KOPT-K1 (cell line): ENCODE measurements around the gene TRIO.

ENCODE experiments used
- H3K27ac ChIP-seq: fragments of 200-600 bp; sonication (generic); 2 replicates; pipeline ENCODE4 v1.5.1; 2016; ENCODE audit warnings: antibody characterized with exemption, mild to moderate bottlenecking, low read depth, low read length; ENCODE audit not compliant: poor library complexity, severe bottlenecking
- H3K36me3 ChIP-seq: fragments of 200-600 bp; sonication (generic); 2 replicates; pipeline ENCODE4 v1.5.1; 2017; ENCODE audit warnings: antibody characterized with exemption, mild to moderate bottlenecking, low read length, moderate library complexity; ENCODE audit not compliant: insufficient read depth
- H3K9me3 ChIP-seq: fragments of 200-600 bp; sonication (generic); 2 replicates; pipeline ENCODE4 v1.5.1; 2017; ENCODE audit warnings: antibody characterized with exemption, low read length, mild to moderate bottlenecking; ENCODE audit not compliant: insufficient read depth, poor library complexity, severe bottlenecking

Gene TRIO

DNA sequence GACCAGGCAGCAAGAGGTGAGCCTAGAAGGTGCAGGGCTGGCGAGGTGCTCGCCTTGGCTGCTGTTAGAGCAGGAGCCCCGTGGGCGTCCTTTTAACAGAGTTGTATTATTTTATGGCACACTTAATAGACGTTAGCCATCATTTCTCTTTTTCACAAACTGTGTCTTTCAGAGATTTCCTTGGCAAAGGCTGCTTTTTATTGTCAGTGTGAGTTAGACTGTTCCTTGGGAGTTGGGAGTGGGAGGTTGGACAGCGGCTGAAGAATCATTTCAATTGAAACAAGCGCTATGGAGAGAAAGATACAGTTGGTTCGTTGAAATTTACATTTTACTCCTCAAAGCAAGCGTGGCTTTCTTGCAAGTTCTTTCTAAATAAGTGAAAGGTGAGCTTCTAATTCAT lies 133.2 kb downstream of the TRIO start:
- Histone ChIP-seq H3K9me3 (no peaks in the 10 kb centered on the region), H3K27ac (no peak overlapping the region)

DNA sequence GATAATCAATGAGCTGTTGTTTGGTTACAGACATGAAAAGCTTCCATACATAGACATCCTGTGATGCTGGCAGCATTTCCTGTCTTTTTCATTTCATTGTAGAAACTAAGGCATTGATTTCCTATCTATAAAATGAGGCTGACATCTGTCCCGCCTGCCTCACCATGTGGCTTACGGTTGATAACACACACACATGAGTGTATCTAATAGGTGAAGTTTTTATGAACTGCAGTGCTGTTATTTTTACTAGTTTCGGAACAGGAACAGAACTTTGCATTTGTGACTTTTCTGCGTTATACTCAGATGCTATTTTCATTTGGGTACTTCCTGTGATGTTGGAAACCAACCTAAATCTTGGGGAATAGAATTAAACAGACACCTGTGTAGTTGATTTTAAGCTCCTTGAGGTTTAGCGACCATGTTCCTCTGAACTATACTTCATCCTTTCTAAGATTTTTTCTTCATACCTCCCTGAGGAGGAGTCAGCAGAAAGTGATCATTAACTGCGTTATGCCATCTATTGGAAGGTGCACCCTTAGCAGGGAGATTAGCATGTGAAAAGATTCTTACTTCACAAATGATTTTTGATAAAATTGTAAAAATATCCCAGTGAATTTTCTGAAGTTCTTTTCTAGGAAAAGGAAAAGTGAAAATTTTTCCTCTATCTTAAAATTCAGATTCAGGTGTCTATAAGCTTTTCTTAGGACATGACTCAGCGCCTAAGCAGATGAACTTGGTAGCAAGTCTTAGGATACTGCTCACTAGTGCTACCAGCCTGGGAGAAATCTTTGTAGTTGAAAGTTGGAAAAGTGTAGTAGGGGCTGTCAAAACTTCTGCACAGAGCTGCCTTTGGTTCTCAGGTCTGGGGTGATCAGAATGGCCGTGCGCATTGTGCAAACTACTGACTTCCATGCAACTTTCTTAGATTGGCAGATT lies 134.5 kb downstream of the TRIO start:
- Histone ChIP-seq H3K9me3 (no peaks in the 10 kb centered on the region), H3K27ac (no peak overlapping the region), H3K36me3 (no peaks in the 10 kb centered on the region)

More for the DNA sequence above, 133.2 kb downstream of the TRIO start:
- no peaks in the 10 kb centered on the region for H3K36me3 ChIP-seq

DNA sequence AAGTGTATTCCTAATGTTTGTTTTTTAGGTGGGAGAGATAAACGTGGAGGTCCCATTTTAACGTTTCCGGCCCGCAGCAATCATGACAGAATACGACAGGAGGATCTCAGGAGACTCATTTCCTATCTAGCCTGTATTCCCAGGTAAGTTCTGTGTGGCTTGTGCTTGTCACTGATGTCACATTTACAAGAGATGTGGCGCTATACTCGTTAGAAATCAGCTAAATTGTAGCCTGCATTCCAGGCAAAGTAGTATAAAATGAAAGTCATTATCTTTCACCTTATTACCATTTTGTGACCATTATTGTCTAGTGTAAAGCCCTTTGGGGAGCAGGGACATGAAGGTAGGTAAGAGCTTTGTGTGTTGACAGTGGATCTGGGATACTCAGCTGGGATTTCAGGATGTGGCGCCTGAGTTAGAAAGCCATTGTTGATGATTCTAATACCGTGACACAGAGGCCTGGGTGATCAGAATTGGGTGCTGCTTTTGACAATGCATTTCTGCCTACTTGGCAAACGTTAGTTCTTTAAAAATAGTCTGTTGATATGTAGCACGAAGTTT lies 137.2 kb downstream of the TRIO start:
- Histone ChIP-seq H3K27ac (no peak overlapping the region), H3K9me3 (no peaks in the 10 kb centered on the region), H3K36me3 (no peaks in the 10 kb centered on the region)

DNA sequence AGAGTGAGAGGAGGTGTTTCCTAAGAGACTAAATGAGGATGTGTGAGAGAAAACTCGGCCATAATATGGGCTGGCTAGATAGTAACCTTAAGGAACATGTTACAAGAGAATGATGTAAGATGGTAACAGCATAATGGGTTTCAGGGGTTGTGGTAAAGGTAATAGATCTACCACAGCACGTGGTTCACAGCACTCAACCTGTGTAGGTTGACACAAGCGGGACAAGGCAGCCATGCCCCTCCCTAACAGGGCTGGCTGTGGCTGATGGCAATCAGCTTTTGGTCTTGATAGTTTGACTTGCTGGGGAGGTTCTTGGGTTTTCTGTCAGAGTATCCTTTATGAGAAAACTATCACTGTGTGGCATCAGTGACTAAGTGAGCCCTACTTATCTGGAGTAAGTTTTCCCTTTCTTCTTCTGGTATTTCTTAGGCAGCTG lies 138.6 kb downstream of the TRIO start:
- Histone ChIP-seq H3K27ac (no peak overlapping the region), H3K9me3 (no peaks in the 10 kb centered on the region), H3K36me3 (no peaks in the 10 kb centered on the region)

DNA sequence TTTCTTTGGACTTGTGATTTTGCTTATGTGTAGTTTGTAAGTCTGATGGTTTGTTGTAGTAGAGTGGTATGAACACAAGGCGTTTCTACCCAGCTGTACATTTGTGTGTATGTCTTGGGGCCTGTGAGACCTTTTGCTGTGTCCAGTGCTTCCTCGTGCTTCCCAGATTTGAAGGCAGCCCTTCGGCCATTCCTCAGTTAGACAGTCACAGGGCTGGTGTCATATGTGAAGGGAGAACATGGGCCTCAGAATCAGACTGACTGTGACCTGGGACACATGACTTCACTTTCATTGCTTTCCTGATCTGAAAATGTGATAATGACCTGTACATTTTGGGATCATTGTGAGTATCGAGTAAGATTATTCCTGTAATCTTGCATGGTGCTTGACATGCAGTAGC lies 140.0 kb downstream of the TRIO start:
- no peaks in the 10 kb centered on the region for H3K9me3 ChIP-seq
- no peak overlapping the region for H3K27ac ChIP-seq
- H3K36me3 ChIP-seq, result no peaks in the 10 kb centered on the region

DNA sequence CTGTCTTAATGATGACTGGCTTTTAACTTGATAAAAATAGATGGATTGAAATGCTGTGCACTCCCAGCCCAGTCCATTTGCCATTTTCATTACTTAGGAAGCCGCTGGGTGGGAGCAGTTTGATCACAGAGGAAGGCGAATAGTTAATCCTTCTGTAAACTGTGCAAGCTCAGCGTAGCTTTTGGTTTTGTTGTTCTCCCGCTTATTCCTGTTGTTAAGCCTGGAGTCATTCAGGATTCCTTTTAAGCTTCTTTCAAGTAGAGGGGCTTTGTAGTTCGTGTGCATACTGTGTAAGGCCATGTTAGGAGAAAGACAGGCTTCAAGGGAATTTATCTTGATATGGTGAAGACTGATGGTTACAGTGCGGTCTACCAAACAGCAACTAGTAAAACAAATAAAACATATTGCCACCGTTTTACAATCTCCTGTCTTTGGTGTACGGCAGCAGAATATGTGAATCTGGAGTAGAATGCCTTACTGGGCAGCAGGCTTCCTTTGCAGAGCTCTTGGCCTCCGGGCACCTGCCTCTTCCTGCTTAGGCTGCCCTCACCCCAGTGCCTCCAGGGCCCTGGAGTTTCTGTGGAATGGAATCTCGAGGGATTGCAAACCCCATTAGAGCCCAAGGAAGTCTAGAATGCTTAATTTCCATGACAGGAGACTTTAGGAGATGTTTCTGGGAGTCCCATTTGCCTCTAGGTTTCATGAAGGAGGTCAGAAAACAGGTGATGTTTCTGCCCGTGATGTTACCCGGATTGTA lies 141.4 kb downstream of the TRIO start:
- no peaks in the 10 kb centered on the region for H3K9me3 ChIP-seq
- no peaks in the 10 kb centered on the region for H3K36me3 ChIP-seq
- no peak overlapping the region for H3K27ac ChIP-seq

DNA sequence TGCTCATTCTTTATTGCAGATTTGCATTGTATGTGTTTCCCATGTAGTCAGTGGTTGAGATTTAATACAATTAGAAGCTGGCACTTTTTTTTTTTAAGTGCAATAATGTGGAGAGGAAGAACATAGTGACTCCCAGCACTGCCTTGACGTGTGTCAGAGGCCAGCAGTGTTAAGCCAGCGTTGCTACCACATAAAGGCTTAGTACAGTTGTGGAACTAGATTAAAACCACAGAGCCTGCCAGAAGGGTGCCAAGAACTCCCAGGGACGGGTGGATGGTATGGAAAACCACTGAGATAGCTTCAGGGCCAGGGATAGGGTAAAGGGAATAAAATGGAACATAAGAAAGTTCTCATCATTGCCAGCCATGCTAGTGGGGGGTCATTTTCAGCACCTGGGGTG lies 142.9 kb downstream of the TRIO start:
- Histone ChIP-seq H3K36me3 (no peaks in the 10 kb centered on the region), H3K9me3 (no peaks in the 10 kb centered on the region), H3K27ac (no peak overlapping the region)

DNA sequence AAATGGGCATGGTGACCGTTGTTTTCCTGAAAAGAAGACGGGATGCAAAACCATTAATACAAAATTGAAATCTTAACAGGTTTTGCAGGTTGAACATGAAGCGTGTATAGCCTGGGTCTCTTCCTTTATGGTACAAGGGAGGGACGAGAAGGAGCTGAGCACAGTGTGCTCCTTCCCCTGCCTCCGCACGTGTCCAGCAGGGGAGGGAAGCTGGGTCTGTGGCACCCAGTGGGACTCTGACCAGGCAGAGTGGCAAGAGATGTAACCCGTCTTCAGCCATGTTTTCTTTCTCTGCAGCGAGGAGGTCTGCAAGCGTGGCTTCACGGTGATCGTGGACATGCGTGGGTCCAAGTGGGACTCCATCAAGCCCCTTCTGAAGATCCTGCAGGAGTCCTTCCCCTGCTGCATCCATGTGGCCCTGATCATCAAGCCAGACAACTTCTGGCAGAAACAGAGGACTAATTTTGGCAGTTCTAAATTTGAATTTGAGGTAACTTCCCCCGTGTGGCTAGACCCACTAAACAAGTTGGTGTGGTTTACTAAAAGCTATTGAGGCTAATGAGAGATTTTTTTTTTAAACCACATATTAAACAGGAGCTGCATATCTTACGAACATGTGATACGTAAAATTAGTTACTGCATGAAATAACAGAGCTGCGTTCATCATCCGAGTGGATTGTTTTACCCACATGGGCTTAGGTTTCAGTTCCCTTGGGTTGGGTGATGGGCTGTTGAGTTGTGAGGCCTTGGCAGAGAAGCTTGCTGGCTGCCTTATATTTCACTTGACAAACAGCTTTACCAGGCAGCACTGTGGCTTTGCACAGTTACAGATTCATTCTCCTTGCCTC lies 143.7 kb downstream of the TRIO start:
- no peak overlapping the region for H3K27ac ChIP-seq
- no peaks in the 10 kb centered on the region for H3K36me3 ChIP-seq
- no peaks in the 10 kb centered on the region for H3K9me3 ChIP-seq

DNA sequence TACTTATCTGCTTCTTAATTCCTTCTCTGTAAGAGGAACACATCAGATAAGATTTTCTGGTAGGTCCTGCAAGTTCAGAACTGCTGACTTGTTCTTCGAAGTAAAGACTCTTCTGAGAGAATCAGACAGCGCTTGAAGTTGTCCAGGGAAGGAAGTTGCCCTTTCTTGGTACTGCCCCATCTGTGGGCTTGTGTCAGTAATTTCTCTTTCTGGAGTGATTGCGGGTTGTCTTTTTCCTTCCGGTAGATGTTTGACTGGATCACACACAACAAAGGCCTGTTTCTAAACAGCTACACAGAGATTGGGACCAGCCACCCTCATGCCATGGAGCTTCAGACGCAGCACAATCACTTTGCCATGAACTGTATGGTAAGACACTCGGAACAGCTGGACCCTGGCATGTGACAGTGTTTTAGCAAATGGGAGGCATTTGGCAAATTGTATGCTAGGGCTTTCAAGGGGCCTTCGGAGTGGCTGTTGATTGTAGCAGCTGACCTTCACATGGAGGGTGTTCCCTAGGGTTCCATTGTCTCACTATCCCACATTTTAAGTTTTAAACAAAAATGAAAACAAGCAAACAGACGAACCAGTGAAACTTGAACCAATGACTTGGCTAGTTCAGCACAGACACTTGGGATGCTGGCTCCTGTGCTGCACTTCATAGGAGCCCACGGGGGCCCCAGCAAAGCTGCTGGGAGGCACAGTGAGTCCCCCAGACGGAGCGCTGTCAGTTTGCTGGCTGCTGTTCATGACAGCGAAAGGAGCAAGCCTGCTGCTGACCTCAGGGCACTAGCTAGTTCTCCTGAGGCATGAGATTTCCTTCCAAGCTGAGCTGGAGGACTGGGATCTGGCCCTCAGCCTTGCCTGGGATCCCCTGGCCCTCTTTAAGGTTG lies 149.9 kb downstream of the TRIO start:
- no peaks in the 10 kb centered on the region for H3K36me3 ChIP-seq
- H3K9me3 ChIP-seq, result no peaks in the 10 kb centered on the region
- no peak overlapping the region for H3K27ac ChIP-seq

DNA sequence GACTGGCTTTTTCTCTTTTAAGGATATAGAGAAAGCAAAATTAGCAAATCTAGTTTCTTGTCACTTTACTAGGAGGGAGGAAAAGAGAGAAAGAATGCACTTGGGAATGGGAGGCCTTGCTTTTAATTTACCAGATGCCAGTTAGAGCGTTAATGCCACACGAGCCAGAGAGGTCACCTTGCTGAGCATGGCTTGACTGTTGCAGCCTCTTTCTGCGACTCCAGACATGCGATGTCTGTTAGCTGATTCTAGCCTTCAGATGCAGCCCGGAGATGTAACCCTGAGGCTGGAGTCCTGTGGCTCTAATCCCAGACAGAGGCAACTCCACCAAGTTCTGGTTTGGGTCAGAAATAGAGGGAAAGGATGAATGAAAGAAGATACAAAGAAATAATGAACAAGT lies 152.5 kb downstream of the TRIO start:
- H3K9me3 ChIP-seq, result no peaks in the 10 kb centered on the region
- no peaks in the 10 kb centered on the region for H3K36me3 ChIP-seq
- H3K27ac ChIP-seq, result no peak overlapping the region

DNA sequence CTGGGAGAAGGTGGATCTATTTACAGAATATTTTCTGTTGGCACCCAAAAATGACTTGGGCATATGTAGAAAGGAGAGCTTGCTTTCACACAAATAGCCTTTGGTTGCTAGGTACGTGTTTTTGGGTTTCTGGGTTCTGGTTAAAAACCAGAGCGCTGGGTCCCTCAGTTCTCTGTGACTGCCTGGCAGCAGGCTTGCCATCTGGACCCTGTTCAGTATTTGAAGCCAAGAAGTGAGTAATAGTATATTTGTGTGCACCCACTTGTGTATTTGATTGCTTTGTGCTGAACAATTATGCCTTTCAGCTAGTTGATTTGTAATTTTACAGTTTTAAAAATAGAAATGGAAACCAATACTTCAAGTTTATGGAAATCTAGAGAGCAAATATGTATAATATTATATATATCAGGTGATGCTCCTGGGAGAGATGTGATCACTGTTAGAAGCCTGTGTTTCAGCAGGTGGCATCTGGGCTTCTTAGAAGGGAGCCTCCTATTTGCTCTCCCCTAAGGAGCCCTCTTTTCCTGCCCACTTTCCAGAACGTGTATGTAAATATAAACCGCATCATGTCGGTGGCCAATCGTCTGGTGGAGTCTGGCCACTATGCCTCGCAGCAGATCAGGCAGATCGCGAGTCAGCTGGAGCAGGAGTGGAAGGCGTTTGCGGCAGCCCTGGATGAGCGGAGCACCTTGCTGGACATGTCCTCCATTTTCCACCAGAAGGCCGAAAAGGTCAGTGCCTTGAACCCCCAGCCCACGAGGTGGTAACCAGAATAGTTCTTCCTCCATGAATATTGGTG lies 153.6 kb downstream of the TRIO start:
- Histone ChIP-seq H3K36me3 (no peaks in the 10 kb centered on the region), H3K27ac (no peak overlapping the region), H3K9me3 (no peaks in the 10 kb centered on the region)

DNA sequence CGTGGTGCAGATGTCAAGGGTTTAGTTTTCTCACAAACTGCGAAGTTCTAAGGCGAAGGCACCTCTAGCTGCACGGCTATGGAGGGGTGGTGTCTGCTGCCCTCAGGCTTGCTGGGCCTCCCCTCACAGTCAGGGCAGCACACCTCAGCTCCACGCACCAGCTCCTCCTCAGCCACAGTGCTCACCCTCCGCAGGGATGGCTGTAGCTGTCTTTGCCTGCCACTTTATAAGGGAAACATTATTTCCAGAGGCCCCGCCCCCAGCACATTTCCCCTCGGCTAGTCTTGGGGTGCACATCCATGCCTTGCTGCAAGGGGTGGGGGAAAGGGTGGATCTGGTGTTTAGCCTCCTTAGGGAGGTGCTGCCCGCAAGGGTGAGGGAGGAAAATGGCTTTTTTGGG lies 154.6 kb downstream of the TRIO start:
- H3K27ac ChIP-seq, result no peak overlapping the region
- H3K9me3 ChIP-seq, result no peaks in the 10 kb centered on the region
- no peaks in the 10 kb centered on the region for H3K36me3 ChIP-seq

DNA sequence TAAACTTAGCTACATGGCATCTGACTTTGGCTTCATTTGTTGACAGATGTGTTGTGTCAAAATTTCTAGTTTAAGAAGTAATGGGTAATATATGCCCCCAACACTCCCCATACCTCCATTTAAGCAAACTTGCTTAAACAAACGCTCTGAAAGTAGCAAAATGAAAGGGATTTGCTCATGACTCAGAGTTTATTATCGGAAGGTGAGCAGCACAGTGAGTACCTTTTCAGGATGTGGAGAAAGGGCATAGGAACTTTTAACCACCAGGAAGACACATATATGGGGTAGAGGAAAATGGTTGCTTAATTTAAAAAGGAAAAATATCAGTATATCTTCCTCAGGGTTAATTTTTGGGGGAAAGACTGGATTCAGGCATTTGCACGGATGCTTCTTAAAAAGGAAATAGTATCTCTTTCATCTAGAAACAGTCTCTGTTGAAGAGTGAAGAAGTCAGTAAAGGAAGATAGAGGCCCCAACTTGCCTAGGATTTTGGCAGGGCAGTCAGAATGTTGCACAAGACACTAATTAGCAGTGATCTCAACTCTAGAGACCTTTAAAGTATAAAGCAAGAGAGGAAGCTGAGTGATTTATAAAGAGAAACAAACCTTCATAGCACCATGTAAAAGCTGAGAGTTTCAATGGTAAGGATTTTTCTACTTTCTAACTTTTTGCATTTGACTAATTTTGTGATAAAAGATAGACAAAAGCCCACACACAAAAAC lies 155.1 kb downstream of the TRIO start:
- H3K27ac ChIP-seq, result no peak overlapping the region
- no peaks in the 10 kb centered on the region for H3K9me3 ChIP-seq
- H3K36me3 ChIP-seq, result no peaks in the 10 kb centered on the region
